GM23338 (cell line): ENCODE results near the gene DNAJC12. TPM values are rescaled to one million over a fixed set of nuclear protein-coding genes. Genes with fewer than 3 reads are reported as not detected.

Experiments
- ATAC-seq: fragments of 200-7000 bp; cut with Tn5 transposase; 3 replicates; pipeline ENCODE4 v1.9.1; 2020
- DNase-seq: peaks from one replicate; pipeline ENCODE4 v3.0.0-alpha.2; 2015; ENCODE audit warnings: low spot score
- H2AFZ ChIP-seq: fragments of 200-600 bp; sonication (generic); 2 replicates; pipeline ENCODE4 v1.8.0; 2016; ENCODE audit warnings: antibody characterized with exemption, mild to moderate bottlenecking, moderate library complexity
- H3F3A ChIP-seq: fragments of 200-600 bp; sonication (generic); replicated peaks from 2 replicates; pipeline ENCODE4 v1.8.0; 2017; ENCODE audit warnings: antibody characterized with exemption, mixed run types, low read depth
- H3K27ac ChIP-seq: fragments of 200-600 bp; sonication (generic); 2 replicates; pipeline ENCODE4 v1.6.1; 2016; ENCODE audit warnings: low read depth
- H3K27me3 ChIP-seq: fragments of 200-600 bp; sonication (generic); 2 replicates; pipeline ENCODE4 v1.8.0; 2016; ENCODE audit warnings: mild to moderate bottlenecking, mixed run types, moderate library complexity; ENCODE audit not compliant: insufficient read depth
- H3K36me3 ChIP-seq: fragments of 200-600 bp; sonication (generic); 2 replicates; pipeline ENCODE4 v1.8.0; 2016; ENCODE audit warnings: mild to moderate bottlenecking; ENCODE audit not compliant: insufficient read depth
- H3K4me1 ChIP-seq: fragments of 200-600 bp; sonication (generic); 2 replicates; pipeline ENCODE4 v1.8.0; 2016; ENCODE audit warnings: mild to moderate bottlenecking, moderate library complexity; ENCODE audit not compliant: insufficient read depth
- H3K4me2 ChIP-seq: fragments of 200-600 bp; sonication (generic); 2 replicates; pipeline ENCODE4 v1.7.1; 2017; ENCODE audit warnings: mixed run types
- H3K4me3 ChIP-seq: fragments of 200-600 bp; sonication (generic); 2 replicates; pipeline ENCODE4 v1.6.1; 2016; ENCODE audit warnings: mixed run types
- H3K79me2 ChIP-seq: fragments of 200-600 bp; sonication (generic); replicated peaks from 2 replicates; pipeline ENCODE4 v1.8.0; 2017; ENCODE audit warnings: mild to moderate bottlenecking; ENCODE audit not compliant: insufficient read depth
- H3K9me2 ChIP-seq: fragments of 200-600 bp; sonication (generic); 2 replicates; pipeline ENCODE4 v1.8.0; 2017; ENCODE audit not compliant: insufficient read depth
- H4K20me1 ChIP-seq: fragments of 200-600 bp; sonication (generic); replicated peaks from 2 replicates; pipeline ENCODE4 v1.8.0; 2017; ENCODE audit warnings: mild to moderate bottlenecking; ENCODE audit not compliant: insufficient read depth
- H3K27ac Mint-ChIP-seq: 2 replicates; pipeline ENCODE4 v1.8.0; 2020; ENCODE audit warnings: inconsistent platforms, mild to moderate bottlenecking, moderate library complexity, mixed read lengths
- H3K27me3 Mint-ChIP-seq: 3 replicates; pipeline ENCODE4 v1.8.0; 2022; ENCODE audit warnings: low read depth, mild to moderate bottlenecking, moderate library complexity, mixed read lengths, inconsistent platforms; ENCODE audit not compliant: insufficient read depth, poor library complexity
- H3K36me3 Mint-ChIP-seq: 3 replicates; pipeline ENCODE4 v1.8.0; 2021; ENCODE audit warnings: low read depth, mild to moderate bottlenecking, inconsistent platforms, moderate library complexity, mixed read lengths
- H3K4me1 Mint-ChIP-seq: 3 replicates; pipeline ENCODE4 v1.8.0; 2020; ENCODE audit warnings: mild to moderate bottlenecking, inconsistent platforms, mixed read lengths
- H3K4me3 Mint-ChIP-seq: 3 replicates; pipeline ENCODE4 v1.8.0; 2021; ENCODE audit warnings: moderate library complexity, mild to moderate bottlenecking, inconsistent platforms, mixed read lengths
- H3K9me3 Mint-ChIP-seq: 3 replicates; pipeline ENCODE4 v1.8.0; 2020; ENCODE audit warnings: moderate library complexity, mild to moderate bottlenecking, inconsistent platforms, mixed read lengths
- CREB1 ChIP-seq: fragments of 250-450 bp; sonication (Bioruptor Pico); IDR thresholded peaks from 2 replicates; pipeline ENCODE4 v1.5.0; 2020; ENCODE audit warnings: low read depth, mild to moderate bottlenecking, moderate library complexity
- CTCF ChIP-seq, 2 experiments: fragments of 200-600 bp in 1 of 2; sonication (generic) in 1 of 2; conservative IDR thresholded peaks; 2 replicates each; pipeline versions ENCODE4 v1.5.1 to v1.6.1; 2016 to 2017; ENCODE audit warnings: antibody characterized with exemption in 2 of 2, low read depth in 2 of 2, mild to moderate bottlenecking in 2 of 2, moderate library complexity in 1 of 2
- ETS1 ChIP-seq: IDR thresholded peaks from 2 replicates; pipeline ENCODE4 v1.6.1; 2016; ENCODE audit warnings: antibody characterized with exemption
- EZH2 ChIP-seq: fragments of 200-600 bp; sonication (generic); IDR thresholded peaks from one replicate; pipeline ENCODE4 v1.8.0; 2017; ENCODE audit warnings: antibody characterized with exemption, mild to moderate bottlenecking, low read depth; ENCODE audit not compliant: unreplicated experiment
- EZH2phosphoT487 ChIP-seq: fragments of 200-600 bp; sonication (generic); IDR thresholded peaks from one replicate; pipeline ENCODE4 v1.8.1; 2018; ENCODE audit warnings: antibody characterized with exemption; ENCODE audit not compliant: unreplicated experiment
- JUNB ChIP-seq: IDR thresholded peaks from one replicate; pipeline ENCODE4 v1.6.1; 2016; ENCODE audit warnings: antibody characterized with exemption; ENCODE audit not compliant: unreplicated experiment
- NANOG ChIP-seq: IDR thresholded peaks from 2 replicates; pipeline ENCODE4 v1.6.1; 2016; ENCODE audit warnings: antibody characterized with exemption, borderline replicate concordance
- REST ChIP-seq: IDR thresholded peaks from one replicate; pipeline ENCODE4 v1.6.1; 2018; ENCODE audit warnings: antibody characterized with exemption; ENCODE audit not compliant: unreplicated experiment
- STAT1 ChIP-seq: IDR thresholded peaks from one replicate; pipeline ENCODE4 v1.6.1; 2016; ENCODE audit warnings: antibody characterized with exemption; ENCODE audit not compliant: unreplicated experiment
- ZNF114 ChIP-seq: fragments of 250-450 bp; sonication (Bioruptor Pico); IDR thresholded peaks from 2 replicates; pipeline ENCODE4 v1.5.0; 2020; ENCODE audit warnings: mild to moderate bottlenecking, moderate library complexity
- ZNF331 ChIP-seq: fragments of 250-450 bp; sonication (Bioruptor Pico); IDR thresholded peaks from 2 replicates; pipeline ENCODE4 v1.5.0; 2020; ENCODE audit warnings: low read depth, mild to moderate bottlenecking, moderate library complexity
- ZNF462 ChIP-seq: fragments of 250-450 bp; sonication (Bioruptor Pico); IDR thresholded peaks from 2 replicates; pipeline ENCODE4 v1.5.0; 2020; ENCODE audit warnings: mild to moderate bottlenecking, moderate library complexity
- polyA plus RNA-seq: library from polyadenylated mRNA; unstranded; fragments of >200 nt; fragmentation: Nextera tagmentation; extraction: Ambion mirVana; gene quantifications from 2 replicates; pipeline ENCODE4 v1.2.1, GENCODE V29; 2016
- total RNA-seq: library from RNA; depleted of rRNA; stranded (reverse); fragments of >200 nt; shearing (Covaris generic); gene quantifications from 2 replicates; pipeline ENCODE4 v1.2.3, GENCODE V29; 2014

DNAJC12 gene
- total and polyA plus RNA-seq, 2 experiments from 2014 or later: 2.2 to 4.5 TPM

- TF ChIP-seq CTCF (conservative IDR thresholded peaks at IDR 0.05; ENCODE audit: low read depth in 2 of 2) (no peak), STAT1 (no peak)
Observed at GRCh38 chr10:67804395-67804678, 33.7 kb downstream of the DNAJC12 start (continued).

GRCh38 chr10:67803588-67804394, 34.2 kb downstream of the DNAJC12 start:
- Histone ChIP-seq H3K4me3 (no peak overlapping the region), H3K4me1 (peaks cover 17% of the 10 kb centered on the region), H2AFZ (no peak overlapping the region), H3K4me2 (no peak overlapping the region), H3K27ac (no peak overlapping the region), H3K27me3 (no peaks in the 10 kb centered on the region), H4K20me1 (no peaks in the 10 kb centered on the region), H3K36me3 (no peaks in the 10 kb centered on the region), H3K9me2 (no peaks in the 10 kb centered on the region), H3F3A (no peaks in the 10 kb centered on the region), H3K79me2 (no peaks in the 10 kb centered on the region)
- H3K9me3 Mint-ChIP-seq: no peaks in the 10 kb centered on the region
- H3K4me1 Mint-ChIP-seq: peaks cover 14% of the 10 kb centered on the region
- no peaks in the 10 kb centered on the region for H3K36me3 Mint-ChIP-seq
- no peak overlapping the region for H3K4me3 Mint-ChIP-seq
- H3K27ac Mint-ChIP-seq: no peak overlapping the region
- no peak for DNase-seq
- no peaks in the 10 kb centered on the region for H3K27me3 Mint-ChIP-seq
- no peak for ATAC-seq
- TF ChIP-seq REST (no peak), ZNF331 (CRISPR knock-in tag) (no peak), EZH2phosphoT487 (no peak), ETS1 (no peak), NANOG (no peak), JUNB (no peak), ZNF114 (CRISPR knock-in tag) (no peak), CREB1 (CRISPR knock-in tag) (no peak), EZH2 (no peak), ZNF462 (CRISPR knock-in tag) (no peak), STAT1 (no peak)
